Trophoblast cell (in vitro differentiated cells and primary cell): ENCODE data around the gene FAM83F.

Experiments used
- DNase-seq, 2 donors: peaks; one replicate each; pipeline ENCODE4 v3.0.0-alpha.2; 2016
- H2AFZ ChIP-seq: 2 replicates; pipeline ENCODE4 v1.6.1; 2013; ENCODE audit warnings: low read length, moderate library complexity, mild to moderate bottlenecking; ENCODE audit not compliant: insufficient read depth, poor library complexity
- H2AK5ac ChIP-seq: 2 replicates; pipeline ENCODE4 v1.6.1; 2013; ENCODE audit warnings: mild to moderate bottlenecking, low read length
- H2BK120ac ChIP-seq: 2 replicates; pipeline ENCODE4 v1.6.1; 2013; ENCODE audit warnings: low read length, mild to moderate bottlenecking, moderate library complexity; ENCODE audit not compliant: insufficient read depth, poor library complexity
- H2BK12ac ChIP-seq: 2 replicates; pipeline ENCODE4 v1.6.1; 2013; ENCODE audit warnings: mild to moderate bottlenecking, low read length, moderate library complexity
- H2BK5ac ChIP-seq: 2 replicates; pipeline ENCODE4 v1.6.1; 2013; ENCODE audit warnings: low read length, low read depth, moderate library complexity, mild to moderate bottlenecking; ENCODE audit not compliant: poor library complexity
- H3K14ac ChIP-seq: 2 replicates; pipeline ENCODE4 v1.6.1; 2013; ENCODE audit warnings: mild to moderate bottlenecking, low read length
- H3K18ac ChIP-seq: 2 replicates; pipeline ENCODE4 v1.6.1; 2013; ENCODE audit warnings: mild to moderate bottlenecking, low read length
- H3K23ac ChIP-seq: 2 replicates; pipeline ENCODE4 v1.6.1; 2013; ENCODE audit warnings: low read length
- H3K27ac ChIP-seq: 2 replicates; pipeline ENCODE4 v1.5.1; 2013; ENCODE audit warnings: low read depth, mild to moderate bottlenecking, inconsistent platforms, low read length, moderate library complexity
- H3K27me3 ChIP-seq: 2 replicates; pipeline ENCODE4 v1.6.1; 2013; ENCODE audit warnings: inconsistent platforms, mild to moderate bottlenecking, low read length, moderate library complexity; ENCODE audit not compliant: insufficient read depth
- H3K36me3 ChIP-seq, 2 experiments: 1 replicate in 1 of 2; 2 replicates in 1 of 2; pipeline ENCODE4 v1.6.1; 2013; ENCODE audit warnings: low read length in 2 of 2, mild to moderate bottlenecking in 2 of 2, moderate library complexity in 1 of 2; ENCODE audit not compliant: insufficient read depth in 2 of 2, control insufficient read depth in 1 of 2
- H3K4ac ChIP-seq: 2 replicates; pipeline ENCODE4 v1.6.1; 2013; ENCODE audit warnings: low read depth, mild to moderate bottlenecking, low read length, moderate library complexity
- H3K4me1 ChIP-seq, 2 experiments: 1 replicate in 1 of 2; 2 replicates in 1 of 2; pipeline ENCODE4 v1.6.1; 2013; ENCODE audit warnings: low read length in 2 of 2, mild to moderate bottlenecking in 2 of 2, moderate library complexity in 1 of 2; ENCODE audit not compliant: insufficient read depth in 2 of 2, control insufficient read depth in 1 of 2
- H3K4me2 ChIP-seq: 2 replicates; pipeline ENCODE4 v1.6.1; 2013; ENCODE audit warnings: inconsistent platforms, mild to moderate bottlenecking, low read length, moderate library complexity
- H3K4me3 ChIP-seq: 2 replicates; pipeline ENCODE4 v1.5.1; 2013; ENCODE audit warnings: mild to moderate bottlenecking, low read depth, low read length, inconsistent platforms
- H3K79me1 ChIP-seq: one replicate; pipeline ENCODE4 v1.6.1; 2013; ENCODE audit warnings: low read length
- H3K79me2 ChIP-seq: 2 replicates; pipeline ENCODE4 v1.6.1; 2013; ENCODE audit warnings: low read length, mild to moderate bottlenecking; ENCODE audit not compliant: control insufficient read depth, insufficient read depth, poor library complexity
- H3K9ac ChIP-seq: 2 replicates; pipeline ENCODE4 v1.6.1; 2013; ENCODE audit warnings: mild to moderate bottlenecking, low read length
- H3K9me3 ChIP-seq: 2 replicates; pipeline ENCODE4 v1.6.1; 2013; ENCODE audit warnings: low read depth, mild to moderate bottlenecking, control low read depth, inconsistent platforms, low read length; ENCODE audit not compliant: insufficient read depth
- H4K12ac ChIP-seq: 2 replicates; pipeline ENCODE4 v1.6.1; 2013; ENCODE audit warnings: low read depth, mild to moderate bottlenecking, low read length, moderate library complexity
- H4K8ac ChIP-seq: 2 replicates; pipeline ENCODE4 v1.6.1; 2013; ENCODE audit warnings: low read depth, mild to moderate bottlenecking, low read length, moderate library complexity
- H4K91ac ChIP-seq: one replicate; pipeline ENCODE4 v1.6.1; 2013; ENCODE audit warnings: low read depth, mild to moderate bottlenecking, low read length, moderate library complexity
- WGBS: extraction: QIAGEN DNeasy Blood & Tissue Kit; methylation state at CpG from one replicate; pipeline ENCODE4 v1.1.7; 2013; ENCODE audit warnings: missing lambda C conversion rate; ENCODE audit not compliant: insufficient read length, insufficient coverage; ENCODE audit errors: extremely low coverage; 5-methylcytosine and 5-hydroxymethylcytosine counted together

Gene FAM83F

GRCh38 chr22:40056559-40056958 lies 61.8 kb downstream of the FAM83F start:
- WGBS, result no CpG with 5 or more reads among the region's 3 CpGs
- Histone ChIP-seq H2BK120ac (no peak overlapping the region), H3K14ac (no peak overlapping the region), H3K9me3 (no peaks in the 10 kb centered on the region), H2BK5ac (no peak overlapping the region), H3K9ac (no peak overlapping the region), H3K79me2 (no peaks in the 10 kb centered on the region), H2BK12ac (no peak overlapping the region), H4K91ac (no peak overlapping the region), H4K12ac (no peak overlapping the region), H3K4me2 (no peak overlapping the region), H2AK5ac (no peak overlapping the region), H3K27me3 (no peaks in the 10 kb centered on the region), H4K8ac (no peak overlapping the region), H3K27ac (no peak overlapping the region), H3K18ac (no peak overlapping the region), H3K4me3 (no peak overlapping the region), H3K79me1 (no peaks in the 10 kb centered on the region), H3K36me3 (no peaks in the 10 kb centered on the region), H3K4me1 (no peaks in the 10 kb centered on the region), H3K23ac (no peak overlapping the region), H3K4ac (no peak overlapping the region), H2AFZ (no peak overlapping the region)
- DNase-seq, result no peak

- no peak overlapping the region for H3K4ac ChIP-seq
- H3K79me2 ChIP-seq, result no peaks in the 10 kb centered on the region
- H2AFZ ChIP-seq, result no peak overlapping the region
- no peak overlapping the region for H3K9ac ChIP-seq
- no peaks in the 10 kb centered on the region for H3K36me3 ChIP-seq
- no peaks in the 10 kb centered on the region for H3K4me1 ChIP-seq
- no peaks in the 10 kb centered on the region for H3K9me3 ChIP-seq
- H3K23ac ChIP-seq, result no peak overlapping the region
- no peak overlapping the region for H3K4me2 ChIP-seq
- H3K27me3 ChIP-seq, result no peaks in the 10 kb centered on the region
- H3K18ac ChIP-seq, result no peak overlapping the region
- H2BK120ac ChIP-seq, result no peak overlapping the region
- H3K14ac ChIP-seq, result no peak overlapping the region
- H3K79me1 ChIP-seq, result no peaks in the 10 kb centered on the region
- H3K4me3 ChIP-seq, result no peak overlapping the region
- no peak overlapping the region for H2BK12ac ChIP-seq
- DNase-seq, result no peak
- no peak overlapping the region for H2BK5ac ChIP-seq
- H4K12ac ChIP-seq, result no peak overlapping the region
- H4K8ac ChIP-seq, result no peak overlapping the region
- H3K27ac ChIP-seq, result no peak overlapping the region
- H4K91ac ChIP-seq, result no peak overlapping the region
- no peak overlapping the region for H2AK5ac ChIP-seq
Observed at GRCh38 chr22:40057652-40058051, 62.9 kb downstream of the FAM83F start.

- DNase-seq, result no peak
- no peak overlapping the region for H3K27ac ChIP-seq
- H4K12ac ChIP-seq, result no peak overlapping the region
- no peak overlapping the region for H3K4me2 ChIP-seq
- no peak overlapping the region for H3K4ac ChIP-seq
- H3K9ac ChIP-seq, result no peak overlapping the region
- H4K8ac ChIP-seq, result no peak overlapping the region
- no CpG with 5 or more reads among the region's 5 CpGs for WGBS
- H3K9me3 ChIP-seq, result no peaks in the 10 kb centered on the region
- no peak overlapping the region for H2BK5ac ChIP-seq
- H3K27me3 ChIP-seq, result no peaks in the 10 kb centered on the region
- no peak overlapping the region for H3K14ac ChIP-seq
- no peak overlapping the region for H4K91ac ChIP-seq
- no peak overlapping the region for H3K4me3 ChIP-seq
- H3K79me1 ChIP-seq, result no peaks in the 10 kb centered on the region
- H3K23ac ChIP-seq, result no peak overlapping the region
- H3K18ac ChIP-seq, result no peak overlapping the region
- no peaks in the 10 kb centered on the region for H3K79me2 ChIP-seq
- no peak overlapping the region for H2BK12ac ChIP-seq
- no peaks in the 10 kb centered on the region for H3K36me3 ChIP-seq
- no peak overlapping the region for H2AK5ac ChIP-seq
- no peaks in the 10 kb centered on the region for H3K4me1 ChIP-seq
- H2BK120ac ChIP-seq, result no peak overlapping the region
- no peak overlapping the region for H2AFZ ChIP-seq
Observed at GRCh38 chr22:40058265-40058664, 63.5 kb downstream of the FAM83F start.

- Histone ChIP-seq H2BK120ac (no peak overlapping the region), H4K8ac (no peak overlapping the region), H2AFZ (no peak overlapping the region), H3K36me3 (no peaks in the 10 kb centered on the region), H3K79me2 (no peaks in the 10 kb centered on the region), H3K9ac (no peak overlapping the region), H3K14ac (no peak overlapping the region), H3K18ac (no peak overlapping the region), H3K4me3 (no peak overlapping the region), H2BK5ac (no peak overlapping the region), H3K4ac (no peak overlapping the region), H4K12ac (no peak overlapping the region), H3K9me3 (no peaks in the 10 kb centered on the region), H3K4me2 (no peak overlapping the region), H2BK12ac (no peak overlapping the region), H3K4me1 (no peaks in the 10 kb centered on the region), H3K27me3 (no peaks in the 10 kb centered on the region), H3K27ac (no peak overlapping the region), H3K23ac (no peak overlapping the region), H2AK5ac (no peak overlapping the region), H4K91ac (no peak overlapping the region), H3K79me1 (no peaks in the 10 kb centered on the region)
- no CpG with 5 or more reads among the region's 3 CpGs for WGBS
- no peak for DNase-seq
Observed at GRCh38 chr22:40065981-40066380, 71.2 kb downstream of the FAM83F start.
